HG03039 (cell line): ENCODE data around the gene NPTN.

Experiments used
- ATAC-seq: cut with Tn5 transposase; IDR thresholded peaks from one replicate; pipeline ENCODE4 v1.9.1; 2021; ENCODE audit warnings: mild to moderate bottlenecking, moderate library complexity; ENCODE audit not compliant: unreplicated experiment

The NPTN gene

DNA sequence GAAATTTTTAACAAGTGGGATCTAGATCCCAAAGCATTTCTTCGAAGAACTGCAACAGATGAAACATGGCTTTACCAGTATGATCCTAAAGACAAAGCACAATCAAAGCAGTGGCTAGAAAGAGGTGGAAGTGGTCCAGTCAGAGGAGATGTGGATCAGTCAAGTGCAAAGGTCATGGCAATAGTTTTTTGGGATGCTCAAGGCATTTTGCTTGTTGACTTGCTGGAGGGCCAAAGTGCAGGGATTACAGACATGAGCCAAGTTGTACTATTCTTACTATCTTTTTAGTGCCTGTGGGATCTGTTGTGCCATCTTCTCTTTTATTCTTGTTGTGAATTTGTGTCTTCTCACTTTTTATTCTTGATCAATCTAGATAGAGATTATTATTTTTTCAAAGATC is 108.3 kb downstream of the NPTN start:
- no peak for ATAC-seq

DNA sequence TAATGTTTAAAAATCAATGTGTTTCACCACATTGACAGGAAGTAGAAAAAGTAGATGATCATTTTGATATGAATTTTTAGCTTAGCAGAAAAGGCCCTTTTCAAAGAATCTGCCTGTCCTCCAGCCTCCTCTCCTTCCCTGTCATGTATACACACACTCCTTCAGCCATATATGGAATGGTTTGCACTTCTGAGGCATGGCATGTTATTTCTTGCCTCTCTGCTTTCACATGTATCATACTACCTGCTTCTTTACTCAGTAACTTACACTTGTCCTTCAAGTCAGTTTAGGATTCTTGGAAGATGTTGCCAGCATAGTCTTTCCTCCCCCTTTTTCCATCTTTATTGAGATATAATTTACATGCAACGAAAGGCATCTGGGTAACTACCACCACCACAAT is 111.2 kb downstream of the NPTN start:
- ATAC-seq, result no peak

DNA sequence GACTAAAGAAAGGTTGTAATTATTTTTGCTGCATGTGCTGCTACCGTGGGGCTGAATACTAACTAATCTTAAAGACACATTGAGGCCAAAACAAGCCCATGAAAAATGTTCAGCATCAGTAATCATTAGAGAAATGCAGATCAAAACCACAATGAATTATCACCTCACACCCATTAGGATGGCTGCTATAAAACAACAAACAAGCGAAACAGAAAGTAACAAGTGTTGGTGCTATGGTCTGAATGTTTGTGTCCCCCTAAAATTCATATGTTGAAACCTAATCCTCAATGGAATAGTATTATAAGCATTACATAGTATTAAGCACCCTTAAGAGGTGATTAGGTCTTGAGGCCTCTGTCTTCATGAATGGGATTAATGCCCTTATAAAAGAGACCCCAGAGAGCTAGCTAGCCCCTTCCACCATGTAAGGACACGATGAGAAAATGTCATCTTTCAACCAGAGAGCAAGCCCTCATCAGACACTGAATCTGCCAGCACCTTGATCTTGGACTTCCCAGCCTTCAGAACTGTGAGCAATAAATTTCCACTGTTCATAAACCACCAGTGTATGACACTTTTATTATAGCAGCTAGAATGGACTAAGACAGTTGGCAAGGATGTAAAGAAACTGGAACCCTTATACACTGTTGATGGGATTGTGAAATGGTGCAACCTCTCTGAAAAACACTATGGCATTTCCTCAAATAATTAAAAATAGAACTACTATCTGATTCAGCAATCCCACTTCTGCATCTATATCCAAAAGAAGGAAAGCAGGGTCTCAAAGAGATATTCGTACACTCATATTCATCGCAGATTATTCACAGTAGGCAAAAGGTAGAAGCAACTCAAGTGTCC is 114.1 kb downstream of the NPTN start:
- ATAC-seq, result no peak

DNA sequence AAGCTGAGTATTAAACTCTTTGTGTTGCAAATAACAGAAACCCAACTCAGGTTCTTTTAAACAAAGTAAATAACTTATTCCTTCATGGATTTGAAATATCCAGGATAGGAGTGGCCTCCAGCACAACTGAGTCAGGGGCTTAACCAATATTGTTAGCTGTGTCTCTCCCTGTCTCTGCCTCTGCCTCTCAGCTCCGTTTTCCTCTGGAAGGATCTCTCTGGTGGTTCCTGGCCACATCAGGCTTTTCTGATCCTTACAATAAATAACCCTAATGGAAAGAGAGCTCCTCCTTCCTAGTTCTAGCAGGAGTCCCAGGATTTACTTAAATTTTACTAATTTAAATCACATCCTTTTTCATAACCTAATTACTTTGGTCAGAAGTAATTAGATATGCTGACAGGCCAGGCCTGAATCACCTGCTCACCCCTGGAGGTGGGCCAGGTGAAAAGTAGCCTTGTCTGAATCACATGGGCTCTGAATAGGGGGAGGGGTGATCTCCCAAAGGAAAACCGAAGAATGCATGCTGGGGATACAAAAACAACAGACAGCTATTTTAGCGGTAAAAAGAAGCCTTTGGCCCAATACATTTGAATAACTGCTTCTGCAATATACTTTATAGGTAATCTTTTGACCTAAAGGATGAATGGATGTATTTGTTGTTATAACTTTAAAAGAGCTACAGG is 114.9 kb downstream of the NPTN start:
- no peak for ATAC-seq

DNA sequence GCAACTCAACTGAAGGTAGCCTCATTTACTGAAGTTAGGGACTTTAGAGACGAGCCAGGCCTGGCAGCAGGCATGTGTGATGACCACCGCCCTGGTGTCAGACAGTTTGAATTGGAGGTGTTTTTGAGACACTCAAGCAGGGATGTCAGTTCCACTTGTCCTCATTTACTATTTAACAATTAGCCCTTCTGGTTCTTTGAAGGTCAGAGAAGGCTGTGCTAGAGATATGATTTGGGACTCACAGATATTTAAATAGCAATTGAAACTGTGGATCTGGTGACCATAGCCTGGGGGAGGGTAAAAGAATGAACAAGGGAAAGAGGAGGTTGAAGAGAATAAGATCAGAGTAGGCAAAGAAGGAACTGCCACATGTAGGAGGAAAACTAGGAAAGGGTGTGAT is 115.6 kb downstream of the NPTN start:
- ATAC-seq, result no peak

DNA sequence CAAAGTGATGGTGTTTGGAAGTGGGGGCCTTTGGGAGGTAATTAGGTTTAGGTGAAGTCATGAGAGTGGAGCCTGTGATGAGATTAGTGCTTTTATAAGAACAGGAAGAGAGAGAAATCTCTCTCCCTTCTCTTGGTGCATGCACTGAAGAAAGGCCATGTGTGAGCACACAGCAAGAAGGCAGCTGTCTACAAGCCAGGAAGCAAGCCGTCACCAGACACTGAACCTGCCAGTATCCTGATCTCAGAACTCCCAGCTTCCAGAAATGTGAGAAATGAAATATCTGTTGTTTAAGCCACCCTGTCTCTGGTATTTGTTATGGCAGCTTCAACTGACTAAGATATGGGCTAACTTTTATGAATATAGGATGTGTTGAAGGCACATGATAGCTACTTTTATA is 117.7 kb downstream of the NPTN start:
- no peak for ATAC-seq
